ENCODE results near the gene FOLR3.

Gene FOLR3

GRCh38 chr11:72173291-72173690, 37.8 kb downstream of the FOLR3 start:
- Histone ChIP-seq H4K20me1 (ENCODE audit: insufficient read depth, low read length) (no peaks in the 10 kb centered on the region), H3K4me1 (ENCODE audit: insufficient read depth, low read length, severe bottlenecking) (no peaks in the 10 kb centered on the region), H3K9ac (ENCODE audit: low read length) (no peak overlapping the region), H3K4me2 (ENCODE audit: low read length) (no peak overlapping the region), H3K9me2 (ENCODE audit: low read depth, low read length) (no peaks in the 10 kb centered on the region), H3K27ac (ENCODE audit: low read depth, low read length, poor library complexity, severe bottlenecking) (no peak overlapping the region), H2AFZ (ENCODE audit: low read length) (no peak overlapping the region), H3K9me3 (ENCODE audit: low read length) (no peaks in the 10 kb centered on the region), H3K79me2 (ENCODE audit: insufficient read depth, low read length) (no peaks in the 10 kb centered on the region), H3K27me3 (ENCODE audit: insufficient read depth, low read length) (0 out of 2 replicates have a peak, but pooled peaks cover 3% of the 10 kb centered on the region), H3K4me3 (ENCODE audit: low read depth, low read length, poor library complexity, severe bottlenecking) (no peak overlapping the region), H3F3A (ENCODE audit: insufficient read depth, low read length) (no peaks in the 10 kb centered on the region), H3K36me3 (ENCODE audit: insufficient read depth, low read length) (no peaks in the 10 kb centered on the region)
- TF ChIP-seq CTCF (IDR thresholded peaks at IDR 0.05; ENCODE audit: low read length) (no peak), EZH2 (IDR thresholded peaks at IDR 0.05; ENCODE audit: borderline replicate concordance, low read length) (no peak)

GRCh38 chr11:72174302-72175070, 39.0 kb downstream of the FOLR3 start:
- no peak overlapping the region for H3K27ac ChIP-seq (ENCODE audit: low read depth, low read length, poor library complexity, severe bottlenecking)
- 0 out of 2 replicates have a peak, but pooled peaks cover 3% of the 10 kb centered on the region for H3K27me3 ChIP-seq (ENCODE audit: insufficient read depth, low read length)
- H3K4me1 ChIP-seq (ENCODE audit: insufficient read depth, low read length, severe bottlenecking): no peaks in the 10 kb centered on the region
- H3K79me2 ChIP-seq (ENCODE audit: insufficient read depth, low read length): no peaks in the 10 kb centered on the region
- H4K20me1 ChIP-seq (ENCODE audit: insufficient read depth, low read length): no peaks in the 10 kb centered on the region
- H3F3A ChIP-seq (ENCODE audit: insufficient read depth, low read length): no peaks in the 10 kb centered on the region
- H3K36me3 ChIP-seq (ENCODE audit: insufficient read depth, low read length): no peaks in the 10 kb centered on the region
- no peaks in the 10 kb centered on the region for H3K9me3 ChIP-seq (ENCODE audit: low read length)
- H3K4me2 ChIP-seq (ENCODE audit: low read length): no peak overlapping the region
- H2AFZ ChIP-seq (ENCODE audit: low read length): no peak overlapping the region
- H3K9ac ChIP-seq (ENCODE audit: low read length): no peak overlapping the region
- H3K4me3 ChIP-seq (ENCODE audit: low read depth, low read length, poor library complexity, severe bottlenecking): no peak overlapping the region
- no peak for TF ChIP-seq CTCF (IDR thresholded peaks at IDR 0.05; ENCODE audit: low read length)
- TF ChIP-seq EZH2 (IDR thresholded peaks at IDR 0.05; ENCODE audit: borderline replicate concordance, low read length): no peak
- H3K9me2 ChIP-seq (ENCODE audit: low read depth, low read length): no peaks in the 10 kb centered on the region

- no peak overlapping the region for H3K4me2 ChIP-seq (ENCODE audit: low read length)
- 0 out of 2 replicates have a peak, but pooled peaks cover 3% of the 10 kb centered on the region for H3K27me3 ChIP-seq (ENCODE audit: insufficient read depth, low read length)
- no peaks in the 10 kb centered on the region for H3F3A ChIP-seq (ENCODE audit: insufficient read depth, low read length)
- H3K79me2 ChIP-seq (ENCODE audit: insufficient read depth, low read length): no peaks in the 10 kb centered on the region
- H3K4me1 ChIP-seq (ENCODE audit: insufficient read depth, low read length, severe bottlenecking): no peaks in the 10 kb centered on the region
- H3K4me3 ChIP-seq (ENCODE audit: low read depth, low read length, poor library complexity, severe bottlenecking): no peak overlapping the region
- no peaks in the 10 kb centered on the region for H4K20me1 ChIP-seq (ENCODE audit: insufficient read depth, low read length)
- no peak overlapping the region for H2AFZ ChIP-seq (ENCODE audit: low read length)
- H3K9me2 ChIP-seq (ENCODE audit: low read depth, low read length): no peaks in the 10 kb centered on the region
- H3K36me3 ChIP-seq (ENCODE audit: insufficient read depth, low read length): no peaks in the 10 kb centered on the region
- no peak overlapping the region for H3K9ac ChIP-seq (ENCODE audit: low read length)
- H3K27ac ChIP-seq (ENCODE audit: low read depth, low read length, poor library complexity, severe bottlenecking): no peak overlapping the region
- TF ChIP-seq CTCF (IDR thresholded peaks at IDR 0.05; ENCODE audit: low read length) (no peak), EZH2 (IDR thresholded peaks at IDR 0.05; ENCODE audit: borderline replicate concordance, low read length) (no peak)
- no peaks in the 10 kb centered on the region for H3K9me3 ChIP-seq (ENCODE audit: low read length)
These were observed 42.1 kb downstream of the FOLR3 start for GRCh38 chr11:72177656-72178055.

All from OCI-LY1 (cell line).